Cardiac muscle cell (in vitro differentiated cells and primary cell): ENCODE results near the gene CDH10. TPM values are rescaled to one million over a fixed set of nuclear protein-coding genes. Genes with fewer than 3 reads are reported as not detected.

Experiments used
- DNase-seq, 2 donors: peaks; one replicate each; pipeline versions ENCODE4 v3.0.0 to v3.0.0-alpha.2; 2010 to 2017; ENCODE audit warnings: low read depth in 1 of 2, low spot score in 1 of 2
- H3K27ac ChIP-seq: fragments of 200-600 bp; sonication (generic); 2 replicates; pipeline ENCODE4 v1.5.1; 2016
- H3K27me3 ChIP-seq: fragments of 200-600 bp; sonication (generic); 2 replicates; pipeline ENCODE4 v1.6.0; 2016; ENCODE audit warnings: control low read depth
- H3K36me3 ChIP-seq: fragments of 200-600 bp; sonication (generic); 2 replicates; pipeline ENCODE4 v1.5.1; 2016; ENCODE audit warnings: control low read depth
- H3K4me1 ChIP-seq: fragments of 200-600 bp; sonication (generic); 2 replicates; pipeline ENCODE4 v1.8.1; 2017; ENCODE audit warnings: low read depth, mild to moderate bottlenecking, mixed run types
- H3K4me3 ChIP-seq: fragments of 200-600 bp; sonication (generic); 2 replicates; pipeline ENCODE4 v1.5.1; 2016; ENCODE audit warnings: mild to moderate bottlenecking
- H3K9me3 ChIP-seq: fragments of 200-600 bp; sonication (generic); 2 replicates; pipeline ENCODE4 v1.5.1; 2017; ENCODE audit warnings: low read depth, mild to moderate bottlenecking, control low read depth
- polyA plus RNA-seq: library from polyadenylated mRNA; unstranded; fragments of >200 nt; fragmentation: Nextera tagmentation; extraction: Ambion mirVana; gene quantifications from 2 replicates; pipeline ENCODE4 v1.2.1, GENCODE V29; 2016
- total RNA-seq: library from RNA; depleted of rRNA; stranded (reverse); fragments of >200 nt; gene quantifications from 2 replicates; pipeline ENCODE4 v1.2.3, GENCODE V29; 2016
- TF ChIP-seq, protein P1 (sequence below): IDR thresholded peaks from 2 replicates; pipeline ENCODE4 v1.5.1; 2012; ENCODE audit warnings: low read depth, mild to moderate bottlenecking, low read length

Gene CDH10
- total and polyA plus RNA-seq, 2 experiments from 2014 or later: 1.6 to 1.9 TPM

DNA sequence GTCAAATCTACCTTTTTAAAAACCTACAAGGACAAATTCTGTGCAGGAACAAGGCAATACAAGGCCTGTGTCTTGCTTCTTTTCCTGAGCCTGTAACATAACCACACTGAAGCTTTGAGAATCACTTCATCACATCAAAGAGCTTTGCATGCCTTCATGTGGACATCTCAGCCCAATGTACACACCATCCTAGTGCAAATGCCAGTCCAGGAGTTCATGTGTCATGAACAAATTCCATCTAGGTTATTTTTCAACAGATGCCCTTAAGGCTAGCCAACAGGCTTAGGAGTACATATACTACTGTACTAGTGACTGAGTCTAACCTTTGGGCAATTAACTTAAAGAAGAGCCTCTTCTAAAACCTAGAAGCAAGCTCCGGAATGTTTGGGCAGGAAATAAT lies 106.4 kb downstream of the CDH10 start:
- no peaks in the 10 kb centered on the region for H3K4me1 ChIP-seq
- TF ChIP-seq, protein P1, sequence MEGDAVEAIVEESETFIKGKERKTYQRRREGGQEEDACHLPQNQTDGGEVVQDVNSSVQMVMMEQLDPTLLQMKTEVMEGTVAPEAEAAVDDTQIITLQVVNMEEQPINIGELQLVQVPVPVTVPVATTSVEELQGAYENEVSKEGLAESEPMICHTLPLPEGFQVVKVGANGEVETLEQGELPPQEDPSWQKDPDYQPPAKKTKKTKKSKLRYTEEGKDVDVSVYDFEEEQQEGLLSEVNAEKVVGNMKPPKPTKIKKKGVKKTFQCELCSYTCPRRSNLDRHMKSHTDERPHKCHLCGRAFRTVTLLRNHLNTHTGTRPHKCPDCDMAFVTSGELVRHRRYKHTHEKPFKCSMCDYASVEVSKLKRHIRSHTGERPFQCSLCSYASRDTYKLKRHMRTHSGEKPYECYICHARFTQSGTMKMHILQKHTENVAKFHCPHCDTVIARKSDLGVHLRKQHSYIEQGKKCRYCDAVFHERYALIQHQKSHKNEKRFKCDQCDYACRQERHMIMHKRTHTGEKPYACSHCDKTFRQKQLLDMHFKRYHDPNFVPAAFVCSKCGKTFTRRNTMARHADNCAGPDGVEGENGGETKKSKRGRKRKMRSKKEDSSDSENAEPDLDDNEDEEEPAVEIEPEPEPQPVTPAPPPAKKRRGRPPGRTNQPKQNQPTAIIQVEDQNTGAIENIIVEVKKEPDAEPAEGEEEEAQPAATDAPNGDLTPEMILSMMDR: no peak
- no peak for DNase-seq
- no peaks in the 10 kb centered on the region for H3K9me3 ChIP-seq
- no peaks in the 10 kb centered on the region for H3K27me3 ChIP-seq
- no peak overlapping the region for H3K27ac ChIP-seq
- H3K4me3 ChIP-seq: no peak overlapping the region
- no peaks in the 10 kb centered on the region for H3K36me3 ChIP-seq

DNA sequence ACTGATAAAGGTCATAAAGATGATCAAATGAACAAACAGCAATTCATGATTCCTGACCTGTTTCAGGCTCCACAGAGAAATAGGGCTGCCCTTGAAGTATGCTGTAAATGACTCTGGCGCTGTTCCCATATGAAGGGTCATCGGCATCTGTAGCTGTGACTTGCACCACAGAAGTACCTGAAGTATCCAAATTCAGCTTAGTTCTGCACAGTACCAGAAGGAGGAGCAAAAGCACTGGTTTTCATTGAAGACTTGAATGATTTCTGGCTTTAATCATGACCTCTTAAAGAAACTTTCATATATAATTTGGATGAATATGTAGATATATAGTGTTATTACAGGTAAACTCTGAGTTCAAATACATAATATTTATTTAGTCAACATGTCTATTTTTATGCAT lies 109.1 kb downstream of the CDH10 start:
- H3K4me1 ChIP-seq: no peaks in the 10 kb centered on the region
- H3K36me3 ChIP-seq: no peaks in the 10 kb centered on the region
- H3K9me3 ChIP-seq: no peaks in the 10 kb centered on the region
- no peaks in the 10 kb centered on the region for H3K27me3 ChIP-seq
- no peak overlapping the region for H3K4me3 ChIP-seq
- DNase-seq: peak in 1 of 2 donors; percentile 22
- H3K27ac ChIP-seq: no peak overlapping the region
- TF ChIP-seq, protein P1: no peak

DNA sequence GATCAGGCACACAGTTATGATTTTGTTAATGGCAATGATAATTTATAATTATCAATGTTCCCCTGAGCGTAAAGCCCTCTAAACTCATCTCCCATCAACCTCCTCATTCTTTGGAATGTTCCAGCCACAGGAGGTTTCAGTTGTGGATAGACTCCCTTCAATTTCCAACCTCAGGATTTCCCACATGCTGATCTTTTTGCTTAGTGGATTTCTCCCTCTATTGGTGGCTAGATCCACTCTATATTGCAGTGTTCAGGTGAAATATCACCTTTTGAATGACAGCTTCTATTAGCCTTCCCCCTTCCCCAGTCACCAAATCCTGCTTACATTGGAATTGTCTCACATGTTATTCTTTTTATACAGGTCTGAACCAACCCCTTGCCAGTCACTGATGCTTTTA lies 113.9 kb downstream of the CDH10 start:
- H3K27me3 ChIP-seq: no peaks in the 10 kb centered on the region
- no peaks in the 10 kb centered on the region for H3K36me3 ChIP-seq
- H3K9me3 ChIP-seq: no peaks in the 10 kb centered on the region
- H3K4me1 ChIP-seq: peaks cover 7% of the 10 kb centered on the region
- no peak overlapping the region for H3K4me3 ChIP-seq
- no peak for DNase-seq
- TF ChIP-seq, protein P1: no peak
- no peak overlapping the region for H3K27ac ChIP-seq

DNA sequence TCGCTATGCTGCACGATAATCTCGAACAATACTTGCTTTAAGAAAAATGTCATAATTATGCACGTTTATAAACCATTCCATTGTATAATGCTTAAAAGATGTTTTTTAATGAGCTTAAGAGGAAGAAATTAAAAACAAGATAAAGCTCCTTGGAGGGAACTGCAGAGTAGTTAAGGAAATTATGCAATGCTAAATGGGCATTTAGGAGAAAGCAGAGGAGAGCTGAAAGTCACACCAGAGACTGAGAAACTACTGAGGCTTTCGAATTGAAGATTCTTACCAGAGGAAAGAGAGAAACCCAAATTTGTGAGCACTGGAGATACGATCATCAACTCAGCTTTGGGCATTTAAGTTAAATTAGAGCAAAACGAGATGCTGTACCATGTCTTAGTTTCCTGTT lies 119.4 kb downstream of the CDH10 start:
- Histone ChIP-seq H3K4me1 (peaks cover 7% of the 10 kb centered on the region), H3K4me3 (no peak overlapping the region), H3K27me3 (no peaks in the 10 kb centered on the region), H3K27ac (no peak overlapping the region), H3K36me3 (no peaks in the 10 kb centered on the region), H3K9me3 (no peaks in the 10 kb centered on the region)
- no peak for DNase-seq
- TF ChIP-seq, protein P1: no peak

DNA sequence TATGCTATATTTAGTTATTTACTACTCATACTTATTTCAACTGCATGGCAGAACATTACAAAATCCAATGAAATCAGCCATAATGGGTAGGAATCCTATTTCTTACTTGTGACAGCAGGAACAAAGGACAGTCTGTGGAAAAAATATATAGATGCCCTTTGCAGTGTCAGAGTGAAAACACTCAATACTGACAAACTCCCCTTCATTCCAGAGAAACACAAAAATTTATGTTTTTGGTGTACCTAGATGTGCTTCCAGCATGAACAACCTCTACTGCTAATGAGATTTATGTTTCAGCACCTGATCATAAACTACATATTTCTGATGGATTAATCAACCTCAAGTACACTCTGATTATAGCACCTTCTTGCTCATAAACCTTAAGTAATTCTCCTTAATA lies 132.4 kb downstream of the CDH10 start:
- Histone ChIP-seq H3K36me3 (no peaks in the 10 kb centered on the region), H3K4me3 (no peak overlapping the region), H3K4me1 (peaks cover 8% of the 10 kb centered on the region), H3K27ac (no peak overlapping the region), H3K27me3 (no peaks in the 10 kb centered on the region), H3K9me3 (no peaks in the 10 kb centered on the region)
- TF ChIP-seq, protein P1: no peak
- DNase-seq: no peak

DNA sequence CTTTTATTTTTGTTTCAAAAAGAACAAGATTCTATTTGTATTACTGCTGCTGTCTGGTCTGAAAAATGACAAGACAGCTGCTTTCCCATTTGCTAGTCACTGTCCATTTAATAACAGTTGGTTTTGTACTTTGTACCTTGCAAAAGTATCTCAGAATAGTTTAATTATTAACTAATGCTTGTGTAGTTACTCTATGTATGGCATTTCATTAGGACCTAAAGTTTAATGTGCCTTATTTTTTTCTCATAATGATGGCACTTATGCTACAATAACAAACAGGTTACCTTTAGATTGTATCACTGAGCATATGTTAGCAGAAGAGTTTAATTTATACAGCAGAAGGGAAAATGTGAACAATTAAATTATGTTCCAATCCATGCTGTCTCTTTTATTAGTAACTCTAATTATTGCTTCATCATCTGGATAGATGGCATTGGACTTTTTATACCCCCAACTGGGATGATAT lies 134.2 kb downstream of the CDH10 start:
- H3K27ac ChIP-seq: no peak overlapping the region
- H3K4me3 ChIP-seq: no peak overlapping the region
- H3K9me3 ChIP-seq: no peaks in the 10 kb centered on the region
- no peak for DNase-seq
- no peaks in the 10 kb centered on the region for H3K27me3 ChIP-seq
- peaks cover 8% of the 10 kb centered on the region for H3K4me1 ChIP-seq
- H3K36me3 ChIP-seq: no peaks in the 10 kb centered on the region
- TF ChIP-seq, protein P1: no peak
